IMR-90 (cell line): ENCODE measurements around the gene RASAL1. TPM values are rescaled to one million over a fixed set of nuclear protein-coding genes. Genes with fewer than 3 reads are reported as not detected.

Source experiments
- ATAC-seq: fragments of 200-7000 bp; cut with Tn5 transposase; 2 replicates; pipeline ENCODE4 v1.9.1; 2020; ENCODE audit warnings: low read depth, mild to moderate bottlenecking, moderate library complexity
- BruUV-seq: library from RNA; stranded (reverse); fragments of 400-500 nt; replicated peaks from 2 replicates; lab custom pipeline; 2021; lab: Mats Ljungman, UMichigan
- CTCF ChIA-PET: fragments of 300-600 bp; formaldehyde crosslinking; extraction: SDS; loops from one replicate; lab custom pipeline; 2021; ENCODE audit warnings: antibody characterized with exemption; lab: Yijun Ruan, JAX
- POLR2A ChIA-PET: fragments of 300-600 bp; sonication (Branson Sonifier 250); formaldehyde crosslinking; loops from one replicate; lab custom pipeline; 2022; ENCODE audit warnings: antibody characterized with exemption; ENCODE audit not compliant: unreplicated experiment; lab: Charles Lee
- DNase-seq: peaks from one replicate; pipeline ENCODE4 v3.0.0; 2013
- H2AFZ ChIP-seq: replicated peaks from 2 replicates; pipeline ENCODE3; 2013; ENCODE audit warnings: low read length, mild to moderate bottlenecking; ENCODE audit not compliant: poor library complexity
- H2AK5ac ChIP-seq: 2 replicates; pipeline ENCODE4 v1.6.1; 2013; ENCODE audit warnings: low read depth, low read length, inconsistent platforms
- H2AK9ac ChIP-seq: replicated peaks from 2 replicates; pipeline ENCODE3; 2013; ENCODE audit warnings: mild to moderate bottlenecking, low read depth, low read length, moderate library complexity; ENCODE audit not compliant: poor library complexity
- H2BK120ac ChIP-seq: 2 replicates; pipeline ENCODE4 v1.6.1; 2013; ENCODE audit warnings: low read depth, low read length, inconsistent platforms
- H2BK15ac ChIP-seq: 3 replicates; pipeline ENCODE4 v1.6.1; 2013; ENCODE audit warnings: low read depth, low read length, inconsistent platforms
- H2BK20ac ChIP-seq: 2 replicates; pipeline ENCODE4 v1.6.1; 2013; ENCODE audit warnings: low read depth, mild to moderate bottlenecking, inconsistent platforms, low read length, moderate library complexity
- H2BK5ac ChIP-seq: 2 replicates; pipeline ENCODE4 v1.6.1; 2013; ENCODE audit warnings: mild to moderate bottlenecking, low read depth, low read length, inconsistent platforms; ENCODE audit not compliant: poor library complexity, severe bottlenecking
- H3K14ac ChIP-seq: replicated peaks from 2 replicates; pipeline ENCODE4 v1.6.1; 2013; ENCODE audit warnings: low read depth, low read length, inconsistent platforms
- H3K18ac ChIP-seq: 2 replicates; pipeline ENCODE4 v1.6.1; 2013; ENCODE audit warnings: low read depth, low read length, control low read depth
- H3K23ac ChIP-seq: 2 replicates; pipeline ENCODE4 v1.6.1; 2013; ENCODE audit warnings: low read depth, low read length, inconsistent platforms
- H3K27ac ChIP-seq: 2 replicates; pipeline ENCODE4 v1.5.1; 2013; ENCODE audit warnings: mild to moderate bottlenecking, control low read depth, low read length; ENCODE audit not compliant: insufficient read depth
- H3K27me3 ChIP-seq: 2 replicates; pipeline ENCODE4 v1.6.1; 2013; ENCODE audit warnings: low read length; ENCODE audit not compliant: control insufficient read depth, insufficient read depth
- H3K36me3 ChIP-seq: 2 replicates; pipeline ENCODE4 v1.6.1; 2013; ENCODE audit warnings: low read length, mixed read lengths; ENCODE audit not compliant: control insufficient read depth, insufficient read depth
- H3K4ac ChIP-seq: 2 replicates; pipeline ENCODE4 v1.6.1; 2013; ENCODE audit warnings: low read depth, low read length, inconsistent platforms
- H3K4me1 ChIP-seq: 2 replicates; pipeline ENCODE4 v1.6.1; 2013; ENCODE audit warnings: low read length, mixed read lengths; ENCODE audit not compliant: control insufficient read depth, insufficient read depth
- H3K4me2 ChIP-seq: 2 replicates; pipeline ENCODE4 v1.6.1; 2013; ENCODE audit warnings: low read depth, mild to moderate bottlenecking, control low read depth, low read length, moderate library complexity
- H3K4me3 ChIP-seq: 2 replicates; pipeline ENCODE4 v1.5.1; 2013; ENCODE audit warnings: low read depth, mild to moderate bottlenecking, control low read depth, low read length, moderate library complexity; ENCODE audit not compliant: insufficient read depth
- H3K56ac ChIP-seq: 2 replicates; pipeline ENCODE4 v1.6.1; 2013; ENCODE audit warnings: low read length, inconsistent platforms; ENCODE audit not compliant: insufficient read depth; ENCODE audit errors: extremely low read depth
- H3K79me1 ChIP-seq, 2 experiments: 2 replicates each; pipeline ENCODE4 v1.6.1; 2013; ENCODE audit warnings: low read length in 2 of 2, inconsistent platforms in 1 of 2, low read depth in 1 of 2
- H3K9ac ChIP-seq: 2 replicates; pipeline ENCODE4 v1.6.1; 2013; ENCODE audit warnings: low read depth, low read length, control low read depth
- H3K9me1 ChIP-seq: 2 replicates; pipeline ENCODE4 v1.6.1; 2013; ENCODE audit warnings: low read length, inconsistent platforms; ENCODE audit not compliant: insufficient read depth
- H3K9me3 ChIP-seq: 2 replicates; pipeline ENCODE4 v1.6.1; 2013; ENCODE audit warnings: low read length; ENCODE audit not compliant: control insufficient read depth, insufficient read depth
- H4K20me1 ChIP-seq: 2 replicates; pipeline ENCODE4 v1.6.1; 2013; ENCODE audit warnings: low read length, inconsistent platforms; ENCODE audit not compliant: insufficient read depth
- H4K5ac ChIP-seq: 2 replicates; pipeline ENCODE4 v1.6.1; 2013; ENCODE audit warnings: mild to moderate bottlenecking, low read depth, low read length, control low read depth
- H4K8ac ChIP-seq, 2 experiments: 2 replicates each; pipeline ENCODE4 v1.6.1; 2013; ENCODE audit warnings: low read depth in 2 of 2, low read length in 2 of 2, control low read depth in 1 of 2, inconsistent platforms in 1 of 2
- H4K91ac ChIP-seq: 2 replicates; pipeline ENCODE4 v1.6.1; 2013; ENCODE audit warnings: low read depth, low read length, inconsistent platforms; ENCODE audit not compliant: insufficient read depth
- CEBPB ChIP-seq: IDR thresholded peaks from 2 replicates; pipeline ENCODE4 v1.6.1; 2012; ENCODE audit warnings: low read depth, low read length, improper control_type of control experiment
- ELK1 ChIP-seq: fragments of 150-350 bp; IDR thresholded peaks from 2 replicates; pipeline ENCODE4 v1.6.1; 2016; ENCODE audit warnings: low read depth, mild to moderate bottlenecking, low read length, moderate library complexity, borderline replicate concordance
- FOS ChIP-seq: fragments of 150-350 bp; IDR thresholded peaks from 2 replicates; pipeline ENCODE4 v1.6.1; 2016; ENCODE audit warnings: low read depth, low read length
- MAZ ChIP-seq: IDR thresholded peaks from 2 replicates; pipeline ENCODE4 v1.6.1; 2012; ENCODE audit warnings: low read depth, mild to moderate bottlenecking, low read length, improper control_type of control experiment, moderate library complexity, borderline replicate concordance
- RCOR1 ChIP-seq: IDR thresholded peaks from 2 replicates; pipeline ENCODE4 v1.6.1; 2012; ENCODE audit warnings: mild to moderate bottlenecking, low read length, improper control_type of control experiment; ENCODE audit not compliant: insufficient replicate concordance
- SMC3 ChIP-seq: fragments of 150-350 bp; IDR thresholded peaks from 2 replicates; pipeline ENCODE4 v1.6.1; 2016; ENCODE audit warnings: low read depth, mild to moderate bottlenecking, antibody characterized with exemption, low read length, moderate library complexity
- WGBS, 2 experiments: methylation state at CpG; one replicate each; pipeline versions ENCODE4 v1.1.5 to v1.1.7; 2013; ENCODE audit warnings: missing lambda C conversion rate in 2 of 2; ENCODE audit not compliant: insufficient read length in 1 of 2; ENCODE audit errors: extremely low coverage in 2 of 2; 5-methylcytosine and 5-hydroxymethylcytosine counted together
- dilution Hi-C: fragments of 300-500 bp; cut with HindIII; formaldehyde crosslinking; loops from one replicate; pipeline ENCODE4 v1.14.3; 2018; ENCODE audit warnings: low sequenced_read_pairs; ENCODE audit not compliant: unreplicated experiment
- in situ Hi-C: fragments of 300-500 bp; cut with MboI; formaldehyde crosslinking; loops from 3 replicates; pipeline ENCODE4 v1.14.3; 2019; ENCODE audit warnings: low sequenced_read_pairs, inconsistent platforms, mixed read lengths
- intact Hi-C: fragments of 100-400 bp; cut with micrococcal nuclease; formaldehyde crosslinking; loops from 2 replicates; pipeline ENCODE4 v1.10.0; 2022
- polyA plus RNA-seq, 3 experiments: library from polyadenylated mRNA; depleted of rRNA; stranded (reverse); fragments of >200 nt; gene quantifications; 2 replicates each; pipeline ENCODE4 v1.2.3, GENCODE V29; 2012; ENCODE audit warnings: low replicate concordance in 1 of 3
- total RNA-seq: library from RNA; depleted of rRNA; stranded (reverse); fragments of >200 nt; gene quantifications from 2 replicates; pipeline ENCODE4 v1.2.3, GENCODE V29; 2012

RASAL1 gene
- total and polyA plus RNA-seq, 2 of the 4 experiments (the other 2 are of a cell fraction) = not detected

GRCh38 chr12:113088971-113089756, 46.4 kb downstream of the RASAL1 start:
- H2BK15ac ChIP-seq = no peak overlapping the region
- no peak overlapping the region for H3K4me3 ChIP-seq
- ATAC-seq = no peak
- CTCF ChIA-PET = no interaction called here
- H4K5ac ChIP-seq = no peak overlapping the region
- H2BK120ac ChIP-seq = no peak overlapping the region
- DNase-seq = no peak
- BruUV-seq = no TSS peak
- no peak overlapping the region for H3K56ac ChIP-seq
- in situ Hi-C loops (no loop called here), intact Hi-C loops (no loop called here), dilution Hi-C loops (no loop called here)
- H4K8ac ChIP-seq = no peak overlapping the region
- no peak overlapping the region for H3K9ac ChIP-seq
- no peaks in the 10 kb centered on the region for H3K9me3 ChIP-seq
- POLR2A ChIA-PET = no interaction called here
- H3K79me1 ChIP-seq = no peaks in the 10 kb centered on the region
- no peak overlapping the region for H3K23ac ChIP-seq
- 45% methylated on average over 7 of the region's 13 CpGs; no CpG with 5 or more reads in 1 of the 2 experiments for WGBS, 2 experiments
- H3K18ac ChIP-seq = no peak overlapping the region
- H3K4me1 ChIP-seq = no peaks in the 10 kb centered on the region
- H4K20me1 ChIP-seq = no peaks in the 10 kb centered on the region
- H2BK20ac ChIP-seq = no peak overlapping the region
- H2BK5ac ChIP-seq = no peak overlapping the region
- no peak overlapping the region for H3K4me2 ChIP-seq
- peaks cover 14% of the 10 kb centered on the region; the same call in 1 of the 2 replicates for H3K27me3 ChIP-seq
- H3K27ac ChIP-seq = no peak overlapping the region
- TF ChIP-seq RCOR1 (no peak), CEBPB (no peak), ELK1 (no peak), FOS (no peak), MAZ (no peak), SMC3 (no peak)
- H2AFZ ChIP-seq = no peak overlapping the region
- no peak overlapping the region for H2AK5ac ChIP-seq
- H3K14ac ChIP-seq = no peak overlapping the region
- H2AK9ac ChIP-seq = no peak overlapping the region
- no peaks in the 10 kb centered on the region for H3K36me3 ChIP-seq
- no peak overlapping the region for H4K91ac ChIP-seq
- H3K4ac ChIP-seq = no peak overlapping the region
- H3K9me1 ChIP-seq = no peaks in the 10 kb centered on the region
